PFSK-1 (cell line): ENCODE measurements around the gene EXOC6B.

ENCODE experiments used
- FOXP2 ChIP-seq: optimal IDR thresholded peaks from 2 replicates; pipeline ENCODE3; 2011; ENCODE audit warnings: borderline replicate concordance, control low read depth, inconsistent platforms; ENCODE audit not compliant: insufficient read depth; ENCODE audit errors: extremely low read length, extremely low read depth
- POLR2AphosphoS5 ChIP-seq: IDR thresholded peaks from 2 replicates; pipeline ENCODE4 v1.6.1; 2012; ENCODE audit warnings: low read depth, mild to moderate bottlenecking, control low read depth, low read length, moderate library complexity
- SIN3A ChIP-seq: IDR thresholded peaks from 2 replicates; pipeline ENCODE4 v1.6.1; 2012; ENCODE audit warnings: mild to moderate bottlenecking, low read length, moderate library complexity, borderline replicate concordance; ENCODE audit not compliant: insufficient read depth
- TAF1 ChIP-seq: IDR thresholded peaks from 2 replicates; pipeline ENCODE4 v1.6.1; 2012; ENCODE audit warnings: low read length, control low read depth, borderline replicate concordance; ENCODE audit not compliant: insufficient read depth
- TF ChIP-seq, protein P1 (sequence below), 2 experiments: IDR thresholded peaks; 2 replicates each; pipeline versions ENCODE4 v1.6.1 to v1.8.0; 2011 to 2012; ENCODE audit warnings: low read depth in 2 of 2, low read length in 2 of 2, control low read depth in 1 of 2, inconsistent platforms in 1 of 2, mild to moderate bottlenecking in 1 of 2, moderate library complexity in 1 of 2; ENCODE audit not compliant: insufficient read depth in 1 of 2

The EXOC6B gene

DNA sequence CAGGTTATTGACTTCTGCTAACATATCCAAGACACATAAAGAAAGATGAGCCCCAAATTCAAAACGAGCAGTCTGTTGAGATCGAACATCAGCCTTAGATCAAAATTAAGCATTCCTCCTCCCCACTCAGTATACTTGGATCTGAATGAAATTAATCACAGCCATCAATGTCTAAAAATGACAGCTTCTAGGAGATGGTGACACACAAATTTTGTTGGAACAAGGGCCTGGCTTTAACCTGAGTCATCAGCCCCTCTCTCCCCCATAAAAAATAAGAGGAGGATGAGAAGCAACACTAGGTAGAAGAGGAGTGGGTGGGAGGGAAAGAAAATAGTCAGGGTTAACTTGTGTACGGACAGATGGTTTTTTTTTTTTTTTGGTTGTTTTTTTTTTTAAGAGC lies 223.1 kb downstream of the EXOC6B start:
- no peak for TF ChIP-seq POLR2AphosphoS5

DNA sequence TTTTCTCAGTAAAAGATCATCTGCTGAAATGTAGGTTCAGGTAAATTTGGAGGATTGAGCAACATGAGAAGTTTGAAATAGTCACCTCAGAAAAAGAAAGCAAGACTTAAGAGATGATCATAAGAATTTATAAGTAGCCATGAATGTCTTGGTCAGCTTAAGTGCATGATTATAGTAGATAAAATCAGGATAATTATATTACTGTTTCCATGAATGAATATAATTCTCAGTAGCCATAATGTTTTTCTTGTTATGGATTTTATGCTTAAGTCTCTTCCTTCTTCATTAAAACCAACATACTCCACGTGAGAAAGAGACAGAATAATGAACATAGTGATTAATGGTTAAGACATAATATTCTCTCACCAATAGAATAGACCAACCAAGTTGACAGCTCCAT lies 223.7 kb downstream of the EXOC6B start:
- no peak for TF ChIP-seq SIN3A
- no peak for TF ChIP-seq FOXP2
- no peak for TF ChIP-seq TAF1
- TF ChIP-seq, protein P1, sequence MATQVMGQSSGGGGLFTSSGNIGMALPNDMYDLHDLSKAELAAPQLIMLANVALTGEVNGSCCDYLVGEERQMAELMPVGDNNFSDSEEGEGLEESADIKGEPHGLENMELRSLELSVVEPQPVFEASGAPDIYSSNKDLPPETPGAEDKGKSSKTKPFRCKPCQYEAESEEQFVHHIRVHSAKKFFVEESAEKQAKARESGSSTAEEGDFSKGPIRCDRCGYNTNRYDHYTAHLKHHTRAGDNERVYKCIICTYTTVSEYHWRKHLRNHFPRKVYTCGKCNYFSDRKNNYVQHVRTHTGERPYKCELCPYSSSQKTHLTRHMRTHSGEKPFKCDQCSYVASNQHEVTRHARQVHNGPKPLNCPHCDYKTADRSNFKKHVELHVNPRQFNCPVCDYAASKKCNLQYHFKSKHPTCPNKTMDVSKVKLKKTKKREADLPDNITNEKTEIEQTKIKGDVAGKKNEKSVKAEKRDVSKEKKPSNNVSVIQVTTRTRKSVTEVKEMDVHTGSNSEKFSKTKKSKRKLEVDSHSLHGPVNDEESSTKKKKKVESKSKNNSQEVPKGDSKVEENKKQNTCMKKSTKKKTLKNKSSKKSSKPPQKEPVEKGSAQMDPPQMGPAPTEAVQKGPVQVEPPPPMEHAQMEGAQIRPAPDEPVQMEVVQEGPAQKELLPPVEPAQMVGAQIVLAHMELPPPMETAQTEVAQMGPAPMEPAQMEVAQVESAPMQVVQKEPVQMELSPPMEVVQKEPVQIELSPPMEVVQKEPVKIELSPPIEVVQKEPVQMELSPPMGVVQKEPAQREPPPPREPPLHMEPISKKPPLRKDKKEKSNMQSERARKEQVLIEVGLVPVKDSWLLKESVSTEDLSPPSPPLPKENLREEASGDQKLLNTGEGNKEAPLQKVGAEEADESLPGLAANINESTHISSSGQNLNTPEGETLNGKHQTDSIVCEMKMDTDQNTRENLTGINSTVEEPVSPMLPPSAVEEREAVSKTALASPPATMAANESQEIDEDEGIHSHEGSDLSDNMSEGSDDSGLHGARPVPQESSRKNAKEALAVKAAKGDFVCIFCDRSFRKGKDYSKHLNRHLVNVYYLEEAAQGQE (IDR thresholded peaks at IDR 0.05; ENCODE audit: insufficient read depth in 1 of 2, low read depth in 2 of 2, low read length in 2 of 2), result no peak
- no peak for TF ChIP-seq POLR2AphosphoS5

DNA sequence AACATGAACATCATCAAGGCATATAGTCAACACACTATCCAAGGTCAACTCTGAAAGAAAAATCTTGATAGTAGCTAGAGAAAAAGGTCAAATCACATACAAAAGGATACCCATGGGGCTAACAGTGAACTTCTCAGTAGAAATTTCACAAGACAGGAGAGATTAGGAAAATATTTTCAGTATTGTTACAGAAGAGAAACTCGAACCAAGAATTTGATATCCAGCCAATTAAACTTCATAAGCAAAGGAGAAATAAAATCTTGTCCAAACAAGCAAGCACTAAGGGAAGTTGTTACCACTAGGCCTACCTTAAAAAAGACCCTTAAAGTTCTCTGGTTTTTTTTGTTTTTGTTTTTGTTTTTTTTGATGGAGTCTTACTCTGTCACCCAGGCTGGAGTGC lies 242.5 kb downstream of the EXOC6B start:
- TF ChIP-seq POLR2AphosphoS5, result no peak
- TF ChIP-seq, protein P1 (IDR thresholded peaks at IDR 0.05; ENCODE audit: insufficient read depth in 1 of 2, low read depth in 2 of 2, low read length in 2 of 2), result no peak
- no peak for TF ChIP-seq FOXP2
- no peak for TF ChIP-seq TAF1

DNA sequence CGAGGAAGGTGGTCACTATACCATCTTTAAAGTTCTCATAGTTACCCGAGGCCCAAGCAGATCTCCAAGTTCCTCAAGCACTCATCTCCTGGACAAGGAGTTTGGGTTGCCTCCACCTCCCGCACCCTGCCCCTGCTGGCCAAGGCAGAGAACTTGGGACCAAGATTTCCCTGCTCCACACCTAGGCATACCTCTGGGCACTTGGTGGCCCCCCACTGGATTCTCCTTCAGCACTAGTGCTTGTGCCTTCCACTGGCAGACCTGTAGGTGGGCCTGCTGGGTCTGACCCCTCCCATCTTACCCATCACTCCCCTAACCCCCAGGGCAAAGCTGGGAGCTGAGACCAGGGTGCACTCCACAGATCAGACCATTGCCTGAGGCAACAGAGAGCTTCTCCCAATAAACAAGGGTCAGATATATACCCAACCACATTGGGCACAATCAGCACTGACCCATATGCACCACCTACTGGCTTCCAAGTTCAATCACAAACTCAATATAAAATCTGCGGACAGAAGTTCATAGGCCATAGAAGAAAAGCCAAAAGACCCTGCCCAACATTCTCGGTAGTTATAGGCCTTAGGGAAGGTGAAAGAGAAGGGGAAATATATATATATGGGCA lies 244.2 kb downstream of the EXOC6B start:
- TF ChIP-seq, protein P1 (IDR thresholded peaks at IDR 0.05; ENCODE audit: insufficient read depth in 1 of 2, low read depth in 2 of 2, low read length in 2 of 2), result no peak
- TF ChIP-seq SIN3A, result no peak
- no peak for TF ChIP-seq FOXP2
- TF ChIP-seq TAF1, result no peak
- no peak for TF ChIP-seq POLR2AphosphoS5

DNA sequence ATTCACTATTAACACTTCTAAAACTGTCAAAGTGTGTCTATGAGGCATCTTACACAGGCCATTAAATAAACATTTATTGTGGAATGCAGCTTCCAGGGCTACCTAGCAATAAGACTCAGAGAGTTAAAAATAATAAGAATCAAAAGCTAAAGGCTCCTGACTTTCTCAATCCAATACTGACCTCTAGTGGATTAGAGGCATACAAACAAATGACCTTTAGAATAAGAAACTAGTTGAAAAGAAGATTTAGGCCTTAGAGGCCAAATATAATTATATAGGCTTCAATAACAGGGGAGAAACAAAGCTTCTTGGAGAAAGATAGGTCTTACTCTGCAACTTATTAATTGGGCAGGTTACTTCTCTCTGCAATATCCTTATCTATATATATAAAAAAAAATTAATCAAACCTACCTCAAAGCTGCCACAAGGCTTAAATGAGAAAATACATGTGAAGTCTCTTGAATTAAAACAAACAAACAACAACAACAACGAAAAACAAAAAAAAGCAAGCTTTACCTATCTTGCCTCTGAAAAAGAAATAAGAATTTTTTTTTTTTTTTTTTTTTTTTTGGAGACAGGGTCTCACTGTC lies 246.1 kb downstream of the EXOC6B start:
- TF ChIP-seq, protein P1 (IDR thresholded peaks at IDR 0.05; ENCODE audit: insufficient read depth in 1 of 2, low read depth in 2 of 2, low read length in 2 of 2), result no peak
- TF ChIP-seq FOXP2 (no peak), TAF1 (no peak)
